ENCODE data around the gene ERFL.

ERFL gene

DNA sequence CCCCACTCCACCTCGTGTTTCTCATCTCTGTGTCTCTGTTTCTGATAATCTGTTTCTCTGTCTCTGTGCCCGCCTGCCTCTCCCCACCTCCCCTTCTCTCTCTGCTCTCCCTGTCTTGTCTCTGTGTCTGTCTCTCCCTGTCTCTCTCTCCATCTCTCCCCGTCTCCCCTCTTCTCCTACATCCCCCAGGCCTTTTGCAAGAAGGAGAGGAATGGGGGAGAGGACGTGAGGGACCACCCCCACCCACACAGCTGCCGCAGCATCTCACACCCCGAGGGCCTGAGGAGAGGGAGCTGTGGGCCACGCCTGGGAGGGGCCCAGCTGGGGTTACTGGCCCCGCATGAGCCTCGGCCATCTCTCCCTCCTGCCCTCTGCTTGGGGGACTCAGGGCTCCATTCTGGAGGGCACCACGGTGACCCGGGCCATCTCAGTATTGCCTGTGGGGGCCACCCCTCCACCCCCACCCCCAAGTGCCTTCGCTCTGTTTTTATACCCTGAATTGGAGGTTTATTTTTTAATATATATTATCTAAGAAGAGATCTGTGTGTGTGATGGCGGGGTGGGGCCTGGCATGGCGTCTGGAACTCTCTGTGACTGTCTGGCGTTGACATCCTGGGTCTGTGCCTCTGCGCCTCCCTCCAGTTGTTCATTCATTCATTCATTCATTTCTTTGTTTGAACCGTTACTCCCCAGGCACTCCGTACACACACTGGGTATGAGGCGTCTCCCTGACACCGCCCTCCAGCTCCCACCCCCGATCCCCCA is 21.2 kb downstream of the ERFL start:
- H3K4me3 ChIP-seq (ENCODE audit: low read depth, low read length): no peak overlapping the region
- H3K36me3 ChIP-seq (ENCODE audit: control insufficient read depth, insufficient read depth, low read length): peaks cover 24% of the 10 kb centered on the region
- H3K9me3 ChIP-seq (ENCODE audit: control insufficient read depth, insufficient read depth, low read length): no peaks in the 10 kb centered on the region
- H3K9ac ChIP-seq (ENCODE audit: low read depth, low read length): no peak overlapping the region
- H3K27me3 ChIP-seq (ENCODE audit: control insufficient read depth, insufficient read depth, low read length): peaks cover 33% of the 10 kb centered on the region
- H3K4me1 ChIP-seq (ENCODE audit: control insufficient read depth, insufficient read depth, low read length): no peaks in the 10 kb centered on the region

- Histone ChIP-seq H3K4me1 (ENCODE audit: control insufficient read depth, insufficient read depth, low read length) (no peaks in the 10 kb centered on the region), H3K9me3 (ENCODE audit: control insufficient read depth, insufficient read depth, low read length) (no peaks in the 10 kb centered on the region)
These were observed 22.0 kb downstream of the ERFL start for GRCh38 chr19:41906271-41906670.

GRCh38 chr19:41905273-41906002 is 22.8 kb downstream of the ERFL start:
- no peaks in the 10 kb centered on the region for H3K4me1 ChIP-seq (ENCODE audit: control insufficient read depth, insufficient read depth, low read length)
- H3K9me3 ChIP-seq (ENCODE audit: control insufficient read depth, insufficient read depth, low read length): no peaks in the 10 kb centered on the region
- peaks cover 26% of the 10 kb centered on the region for H3K36me3 ChIP-seq (ENCODE audit: control insufficient read depth, insufficient read depth, low read length)
- peaks cover 16% of the 10 kb centered on the region for H3K27me3 ChIP-seq (ENCODE audit: control insufficient read depth, insufficient read depth, low read length)
- no peak overlapping the region for H3K9ac ChIP-seq (ENCODE audit: low read depth, low read length)
- H3K4me3 ChIP-seq (ENCODE audit: low read depth, low read length): no peak overlapping the region

More at GRCh38 chr19:41906271-41906670, 22.0 kb downstream of the ERFL start:
- no peak overlapping the region for H3K9ac ChIP-seq (ENCODE audit: low read depth, low read length)
- H3K4me3 ChIP-seq (ENCODE audit: low read depth, low read length): no peak overlapping the region
- H3K27me3 ChIP-seq (ENCODE audit: control insufficient read depth, insufficient read depth, low read length): peaks cover 24% of the 10 kb centered on the region
- H3K36me3 ChIP-seq (ENCODE audit: control insufficient read depth, insufficient read depth, low read length): peaks cover 26% of the 10 kb centered on the region

- Histone ChIP-seq H3K4me1 (ENCODE audit: control insufficient read depth, insufficient read depth, low read length) (no peaks in the 10 kb centered on the region), H3K9me3 (ENCODE audit: control insufficient read depth, insufficient read depth, low read length) (no peaks in the 10 kb centered on the region), H3K4me3 (ENCODE audit: low read depth, low read length) (no peak overlapping the region), H3K36me3 (ENCODE audit: control insufficient read depth, insufficient read depth, low read length) (peaks cover 26% of the 10 kb centered on the region), H3K27me3 (ENCODE audit: control insufficient read depth, insufficient read depth, low read length) (peaks cover 4% of the 10 kb centered on the region), H3K9ac (ENCODE audit: low read depth, low read length) (no peak overlapping the region)
These were observed 24.0 kb downstream of the ERFL start for GRCh38 chr19:41904118-41904870.

DNA sequence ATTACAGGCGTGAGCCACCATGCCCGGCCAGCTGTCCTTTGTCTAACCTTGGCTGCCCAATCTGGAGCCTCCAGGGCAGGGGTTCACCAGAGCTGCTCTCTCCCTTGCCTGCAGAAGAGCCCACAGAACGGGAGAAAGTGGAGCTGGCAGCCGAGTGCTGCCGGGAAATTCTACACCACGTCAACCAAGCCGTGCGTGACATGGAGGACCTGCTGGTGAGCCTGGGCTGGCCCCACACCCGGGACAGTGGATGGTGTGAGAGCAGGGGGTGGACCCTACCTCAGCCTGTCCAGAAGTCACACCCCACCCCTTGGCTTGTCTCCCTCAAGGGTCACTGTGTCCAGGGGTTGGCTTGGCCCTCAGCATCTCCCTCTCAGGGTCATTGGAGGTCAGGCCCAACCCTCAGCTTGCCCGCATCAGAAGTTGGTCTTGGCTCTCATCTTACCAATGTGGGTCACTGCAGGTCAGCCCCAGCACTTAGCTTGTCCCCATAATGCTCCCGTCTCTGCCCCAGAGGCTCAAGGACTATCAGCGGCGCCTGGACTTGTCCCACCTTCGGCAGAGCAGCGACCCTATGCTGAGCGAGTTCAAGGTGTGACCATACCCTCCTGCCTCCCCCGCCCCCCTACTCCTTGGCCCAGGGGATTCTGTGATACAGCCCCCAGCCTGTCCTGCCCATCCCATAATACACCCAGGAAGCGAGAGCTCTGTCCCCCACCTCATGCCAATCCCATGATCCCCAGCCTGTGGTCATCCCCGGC is 24.9 kb downstream of the ERFL start:
- H3K9me3 ChIP-seq (ENCODE audit: control insufficient read depth, insufficient read depth, low read length): no peaks in the 10 kb centered on the region

GRCh38 chr19:41902594-41902993 is 25.7 kb downstream of the ERFL start:
- Histone ChIP-seq H3K27me3 (ENCODE audit: control insufficient read depth, insufficient read depth, low read length) (no peaks in the 10 kb centered on the region), H3K36me3 (ENCODE audit: control insufficient read depth, insufficient read depth, low read length) (peaks cover 27% of the 10 kb centered on the region)

More for the DNA sequence above, 24.9 kb downstream of the ERFL start:
- no peaks in the 10 kb centered on the region for H3K27me3 ChIP-seq (ENCODE audit: control insufficient read depth, insufficient read depth, low read length)
- H3K4me3 ChIP-seq (ENCODE audit: low read depth, low read length): no peak overlapping the region
- no peak overlapping the region for H3K9ac ChIP-seq (ENCODE audit: low read depth, low read length)
- H3K36me3 ChIP-seq (ENCODE audit: control insufficient read depth, insufficient read depth, low read length): peaks cover 26% of the 10 kb centered on the region
- H3K4me1 ChIP-seq (ENCODE audit: control insufficient read depth, insufficient read depth, low read length): no peaks in the 10 kb centered on the region

DNA sequence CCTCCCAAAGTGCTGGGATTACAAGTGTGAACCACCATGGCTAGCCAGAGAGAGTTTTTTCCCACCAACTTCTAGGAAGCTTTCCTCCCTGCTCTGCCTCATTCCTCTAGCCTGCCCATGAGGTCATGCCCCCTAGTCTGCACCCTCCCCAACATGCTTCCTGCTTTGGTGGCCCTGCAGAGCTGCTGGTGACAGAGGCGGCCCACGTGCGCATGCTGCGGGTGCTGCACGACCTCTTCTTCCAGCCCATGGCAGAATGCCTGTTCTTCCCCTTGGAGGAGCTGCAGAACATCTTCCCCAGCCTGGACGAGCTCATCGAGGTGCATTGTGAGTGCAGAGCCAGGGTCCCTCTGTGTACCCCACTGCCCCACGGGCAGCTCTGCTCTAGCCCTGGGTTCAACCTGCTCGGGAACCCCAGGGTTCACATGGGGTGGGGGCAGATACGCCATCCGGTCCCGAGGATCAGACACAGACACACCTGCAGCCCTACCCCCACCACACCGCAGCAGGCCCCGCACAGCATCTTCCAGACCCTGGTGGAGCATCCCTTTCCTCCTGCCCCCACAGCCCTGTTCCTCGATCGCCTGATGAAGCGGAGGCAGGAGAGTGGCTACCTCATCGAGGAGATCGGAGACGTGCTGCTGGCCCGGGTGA is 26.4 kb downstream of the ERFL start:
- H3K9me3 ChIP-seq (ENCODE audit: control insufficient read depth, insufficient read depth, low read length): no peaks in the 10 kb centered on the region
- no peaks in the 10 kb centered on the region for H3K4me1 ChIP-seq (ENCODE audit: control insufficient read depth, insufficient read depth, low read length)
- no peaks in the 10 kb centered on the region for H3K27me3 ChIP-seq (ENCODE audit: control insufficient read depth, insufficient read depth, low read length)
- no peak overlapping the region for H3K4me3 ChIP-seq (ENCODE audit: low read depth, low read length)
- peaks cover 28% of the 10 kb centered on the region for H3K36me3 ChIP-seq (ENCODE audit: control insufficient read depth, insufficient read depth, low read length)
- no peak overlapping the region for H3K9ac ChIP-seq (ENCODE audit: low read depth, low read length)

More at GRCh38 chr19:41902594-41902993, 25.7 kb downstream of the ERFL start:
- Histone ChIP-seq H3K9ac (ENCODE audit: low read depth, low read length) (no peak overlapping the region), H3K4me3 (ENCODE audit: low read depth, low read length) (no peak overlapping the region), H3K9me3 (ENCODE audit: control insufficient read depth, insufficient read depth, low read length) (no peaks in the 10 kb centered on the region), H3K4me1 (ENCODE audit: control insufficient read depth, insufficient read depth, low read length) (no peaks in the 10 kb centered on the region)

GRCh38 chr19:41898235-41898634 is 30.0 kb downstream of the ERFL start:
- Histone ChIP-seq H3K9ac (ENCODE audit: low read depth, low read length) (no peak overlapping the region), H3K27me3 (ENCODE audit: control insufficient read depth, insufficient read depth, low read length) (no peaks in the 10 kb centered on the region), H3K36me3 (ENCODE audit: control insufficient read depth, insufficient read depth, low read length) (peaks cover 22% of the 10 kb centered on the region), H3K4me1 (ENCODE audit: control insufficient read depth, insufficient read depth, low read length) (peaks cover 2% of the 10 kb centered on the region), H3K4me3 (ENCODE audit: low read depth, low read length) (no peak overlapping the region), H3K9me3 (ENCODE audit: control insufficient read depth, insufficient read depth, low read length) (no peaks in the 10 kb centered on the region)

DNA sequence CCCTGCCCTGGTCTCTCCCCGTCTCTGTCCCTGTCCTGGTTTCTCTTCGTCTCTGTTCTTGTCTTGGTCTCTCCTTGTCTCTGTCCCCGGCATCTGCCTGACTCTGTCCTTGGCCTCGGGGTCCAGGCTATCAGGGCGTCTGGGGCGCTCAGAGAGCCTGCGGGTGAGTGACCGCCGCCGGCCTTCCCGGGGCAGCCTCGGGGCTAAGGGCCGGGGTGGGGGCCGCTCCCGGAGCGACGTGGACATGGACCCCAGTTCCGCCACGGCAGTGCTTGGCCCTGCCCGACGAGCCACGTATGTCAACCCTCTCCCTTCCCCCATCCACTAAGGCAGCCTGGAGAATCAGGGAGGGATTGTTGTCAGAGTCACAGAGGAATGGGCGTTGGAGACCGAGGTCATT is 30.4 kb downstream of the ERFL start:
- Histone ChIP-seq H3K9ac (ENCODE audit: low read depth, low read length) (no peak overlapping the region), H3K27me3 (ENCODE audit: control insufficient read depth, insufficient read depth, low read length) (no peaks in the 10 kb centered on the region), H3K9me3 (ENCODE audit: control insufficient read depth, insufficient read depth, low read length) (no peaks in the 10 kb centered on the region), H3K4me3 (ENCODE audit: low read depth, low read length) (no peak overlapping the region), H3K36me3 (ENCODE audit: control insufficient read depth, insufficient read depth, low read length) (peaks cover 23% of the 10 kb centered on the region), H3K4me1 (ENCODE audit: control insufficient read depth, insufficient read depth, low read length) (peaks cover 2% of the 10 kb centered on the region)

DNA sequence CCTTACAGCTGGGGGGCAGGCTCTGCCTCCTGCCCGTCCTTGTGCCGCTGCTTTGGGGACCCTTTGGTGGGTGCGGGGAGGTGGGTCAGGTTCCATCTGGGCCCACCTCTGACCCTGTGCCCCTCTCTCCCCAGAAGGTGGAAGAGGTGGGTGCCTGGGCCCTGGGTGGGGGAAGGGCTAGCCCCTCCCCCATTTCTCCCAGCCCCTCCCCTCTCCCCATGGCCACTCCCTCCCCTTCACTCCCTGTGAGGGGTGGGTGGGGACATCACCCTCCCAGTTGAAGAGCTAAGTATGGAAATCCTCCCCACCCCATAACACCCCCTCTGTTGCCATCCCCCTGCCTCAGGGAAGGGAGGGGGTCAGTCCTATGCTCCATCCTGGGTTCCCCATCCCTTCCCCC is 31.1 kb downstream of the ERFL start:
- H3K9ac ChIP-seq (ENCODE audit: low read depth, low read length): no peak overlapping the region
- no peak overlapping the region for H3K4me3 ChIP-seq (ENCODE audit: low read depth, low read length)
- H3K9me3 ChIP-seq (ENCODE audit: control insufficient read depth, insufficient read depth, low read length): no peaks in the 10 kb centered on the region
- peaks cover 2% of the 10 kb centered on the region for H3K4me1 ChIP-seq (ENCODE audit: control insufficient read depth, insufficient read depth, low read length)
- no peaks in the 10 kb centered on the region for H3K27me3 ChIP-seq (ENCODE audit: control insufficient read depth, insufficient read depth, low read length)
- peaks cover 17% of the 10 kb centered on the region for H3K36me3 ChIP-seq (ENCODE audit: control insufficient read depth, insufficient read depth, low read length)

DNA sequence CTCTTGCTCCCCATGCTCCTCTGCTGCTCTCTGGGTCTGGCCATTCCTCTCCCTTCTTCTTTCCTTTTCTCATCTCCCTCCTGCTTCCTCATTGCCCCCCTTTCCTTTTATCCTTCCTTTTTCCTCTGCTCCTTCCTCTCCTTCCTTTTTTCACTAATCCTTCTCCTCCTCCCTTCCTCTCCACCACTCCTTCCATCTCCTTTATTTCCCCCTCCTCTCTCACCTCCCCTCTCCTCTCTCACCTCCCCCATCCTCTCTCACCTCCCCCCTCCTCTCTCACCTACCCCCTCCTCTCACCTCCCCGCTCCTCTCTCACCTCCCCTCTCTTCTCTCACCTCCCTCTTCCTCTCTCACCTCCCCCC is 31.7 kb downstream of the ERFL start:
- Histone ChIP-seq H3K4me3 (ENCODE audit: low read depth, low read length) (no peak overlapping the region), H3K4me1 (ENCODE audit: control insufficient read depth, insufficient read depth, low read length) (peaks cover 2% of the 10 kb centered on the region), H3K27me3 (ENCODE audit: control insufficient read depth, insufficient read depth, low read length) (no peaks in the 10 kb centered on the region), H3K36me3 (ENCODE audit: control insufficient read depth, insufficient read depth, low read length) (peaks cover 14% of the 10 kb centered on the region), H3K9ac (ENCODE audit: low read depth, low read length) (no peak overlapping the region), H3K9me3 (ENCODE audit: control insufficient read depth, insufficient read depth, low read length) (no peaks in the 10 kb centered on the region)
